ENCODE data around the gene ATP13A2.

Gene ATP13A2

GRCh38 chr1:17028662-17029188 lies 17.0 kb upstream of the ATP13A2 start:
- no peak for DNase-seq (ENCODE audit: low spot score)

DNA sequence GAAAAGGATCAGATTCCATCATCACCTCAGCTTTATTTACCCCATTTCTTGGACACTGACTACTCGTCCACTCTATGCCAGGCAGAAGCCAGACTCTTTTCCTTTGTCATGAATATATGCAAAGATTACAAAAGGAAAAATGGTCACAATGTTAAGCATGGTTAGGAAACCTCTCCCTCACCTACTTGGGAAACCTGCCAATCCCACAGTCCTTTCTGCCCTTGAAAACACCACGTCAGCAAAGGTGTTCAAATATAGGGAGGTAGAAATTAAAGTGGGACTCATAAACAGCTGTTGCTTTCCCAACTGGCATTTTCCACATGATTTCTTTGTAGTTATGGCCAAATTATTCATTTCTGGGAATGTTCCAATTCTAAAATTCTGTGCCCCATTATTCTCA lies 16.2 kb upstream of the ATP13A2 start:
- no peak for DNase-seq (ENCODE audit: low spot score)

GRCh38 chr1:17027403-17027802 lies 15.7 kb upstream of the ATP13A2 start:
- no peak for DNase-seq (ENCODE audit: low spot score)

GRCh38 chr1:17024721-17025120 lies 13.0 kb upstream of the ATP13A2 start:
- no peak for DNase-seq (ENCODE audit: low spot score)

DNA sequence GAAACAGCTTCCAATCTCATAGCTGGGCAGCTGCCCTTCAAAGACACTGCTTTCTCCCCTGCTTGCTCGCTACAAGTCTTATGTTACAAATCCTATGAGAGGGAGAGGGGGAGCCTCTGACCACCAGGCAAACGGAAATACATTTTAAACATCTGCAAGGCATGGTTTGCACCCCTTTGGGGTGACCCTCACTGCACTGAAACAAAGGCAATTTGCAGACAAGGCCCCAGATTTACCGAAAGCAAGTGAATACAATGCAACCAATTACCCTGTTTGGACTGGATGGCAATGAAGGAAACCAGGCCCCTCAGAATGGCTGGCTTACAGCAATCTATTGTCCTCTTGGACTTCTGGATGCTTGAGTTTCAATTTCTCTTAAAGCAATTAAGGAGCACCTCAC lies 11.8 kb upstream of the ATP13A2 start:
- no peak for DNase-seq (ENCODE audit: low spot score)

GRCh38 chr1:17023102-17023501 lies 11.4 kb upstream of the ATP13A2 start:
- no peak for DNase-seq (ENCODE audit: low spot score)

GRCh38 chr1:17021896-17022295 lies 10.2 kb upstream of the ATP13A2 start:
- no peak for DNase-seq (ENCODE audit: low spot score)

DNA sequence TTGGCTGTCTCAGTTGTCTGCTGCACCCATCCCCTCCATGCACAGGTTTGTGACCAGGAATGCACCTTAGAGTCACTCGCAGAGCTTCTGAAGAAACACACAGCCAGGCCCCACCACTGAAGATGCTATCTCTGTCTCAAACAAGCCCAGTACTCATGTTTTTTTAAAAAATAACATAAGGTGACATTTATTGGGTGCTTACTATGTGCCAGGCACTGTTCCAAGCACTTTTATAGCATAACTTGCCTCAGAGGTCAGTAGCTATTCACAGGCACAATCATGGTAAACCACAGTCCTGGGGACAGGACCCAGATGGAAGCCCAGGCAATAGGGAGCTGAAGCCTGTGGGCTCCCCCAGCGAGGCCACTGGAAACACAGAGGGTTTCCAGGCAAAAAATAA lies 8.8 kb upstream of the ATP13A2 start:
- DNase-seq (ENCODE audit: low spot score) = no peak

DNA sequence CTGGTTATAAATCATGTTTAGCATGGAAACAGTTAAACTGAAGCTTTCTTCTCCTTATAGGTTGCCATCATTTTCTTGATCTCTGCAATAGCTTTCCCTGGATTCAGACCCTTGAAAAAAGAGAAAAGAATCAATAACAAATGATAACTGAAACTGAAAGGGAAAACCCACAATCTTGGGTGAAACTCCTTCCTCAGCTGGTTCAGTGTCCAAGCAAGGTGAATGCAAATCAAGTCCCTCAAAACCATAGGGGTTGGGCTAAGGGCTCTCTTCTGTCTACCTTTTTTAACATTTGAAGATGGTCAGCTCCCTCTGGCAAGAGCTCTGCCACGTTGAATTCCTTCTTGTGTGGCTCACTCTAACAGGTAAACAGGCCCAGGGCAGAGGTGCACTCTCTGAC lies 7.1 kb upstream of the ATP13A2 start:
- DNase-seq (ENCODE audit: low spot score) = no peak

GRCh38 chr1:17017435-17017834 lies 5.7 kb upstream of the ATP13A2 start:
- no peak for DNase-seq (ENCODE audit: low spot score)

DNA sequence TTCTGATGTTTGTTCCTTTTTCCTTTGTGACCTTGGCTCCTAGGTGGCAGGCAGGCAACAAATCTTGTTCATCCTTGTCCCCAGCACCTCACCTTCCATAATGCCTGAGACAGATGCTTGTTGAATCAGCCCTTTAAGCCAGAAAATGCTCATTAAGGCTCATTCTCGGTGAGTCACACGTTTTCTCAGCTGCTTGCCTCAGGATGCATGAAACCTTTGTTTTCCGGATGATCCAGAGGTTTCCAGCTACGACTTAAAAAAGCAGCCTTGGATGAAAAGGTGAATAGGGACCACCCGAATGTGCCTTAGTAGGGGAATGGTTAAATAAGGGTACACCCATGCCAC lies 4.6 kb upstream of the ATP13A2 start:
- DNase-seq (ENCODE audit: low spot score) = no peak

DNA sequence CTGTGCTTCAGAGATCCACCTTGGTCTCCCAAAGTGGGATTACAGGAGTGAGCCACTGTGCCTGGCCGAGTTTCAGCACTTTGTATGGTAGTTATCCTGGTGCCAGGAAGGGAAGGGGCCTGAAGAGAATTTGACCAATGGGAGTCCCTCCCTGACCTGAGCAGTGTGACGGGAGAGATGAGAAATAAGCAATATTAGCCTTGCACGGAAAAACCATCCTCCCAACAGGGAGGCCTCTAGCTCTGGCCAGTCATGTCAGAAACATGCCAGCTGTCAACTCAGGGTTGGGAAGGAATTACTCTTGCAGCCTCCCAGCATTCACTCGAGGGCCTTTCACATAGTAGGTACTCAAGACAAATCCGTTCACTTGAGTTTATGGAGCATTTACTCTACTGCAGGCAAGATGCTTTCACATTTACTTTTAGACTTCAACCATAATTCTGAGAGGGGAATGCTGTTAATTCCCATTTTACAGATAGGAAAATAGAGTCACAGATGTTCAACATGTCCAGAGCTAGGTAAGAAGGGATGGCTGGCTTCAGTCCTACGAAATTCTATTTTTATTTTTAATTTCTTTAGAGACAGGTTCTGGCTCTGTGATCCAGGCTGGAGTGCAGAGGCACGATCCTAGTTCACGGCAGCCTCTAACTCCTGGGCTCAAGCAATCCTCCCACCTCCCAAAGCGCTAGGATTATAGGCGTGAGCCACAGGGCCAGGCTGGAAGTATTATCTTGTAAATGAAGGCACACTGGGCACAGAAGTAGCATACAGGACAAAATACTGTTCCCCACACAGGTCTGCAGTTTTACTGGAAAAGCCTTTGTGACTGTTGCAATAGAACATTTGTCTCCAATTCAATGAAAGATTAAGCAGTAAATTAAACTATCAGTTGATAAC lies 3.2 kb upstream of the ATP13A2 start:
- DNase-seq (ENCODE audit: low spot score) = no peak

- no peak for DNase-seq (ENCODE audit: low spot score)
Measured at GRCh38 chr1:17013491-17014320, 2.0 kb upstream of the ATP13A2 start.

DNA sequence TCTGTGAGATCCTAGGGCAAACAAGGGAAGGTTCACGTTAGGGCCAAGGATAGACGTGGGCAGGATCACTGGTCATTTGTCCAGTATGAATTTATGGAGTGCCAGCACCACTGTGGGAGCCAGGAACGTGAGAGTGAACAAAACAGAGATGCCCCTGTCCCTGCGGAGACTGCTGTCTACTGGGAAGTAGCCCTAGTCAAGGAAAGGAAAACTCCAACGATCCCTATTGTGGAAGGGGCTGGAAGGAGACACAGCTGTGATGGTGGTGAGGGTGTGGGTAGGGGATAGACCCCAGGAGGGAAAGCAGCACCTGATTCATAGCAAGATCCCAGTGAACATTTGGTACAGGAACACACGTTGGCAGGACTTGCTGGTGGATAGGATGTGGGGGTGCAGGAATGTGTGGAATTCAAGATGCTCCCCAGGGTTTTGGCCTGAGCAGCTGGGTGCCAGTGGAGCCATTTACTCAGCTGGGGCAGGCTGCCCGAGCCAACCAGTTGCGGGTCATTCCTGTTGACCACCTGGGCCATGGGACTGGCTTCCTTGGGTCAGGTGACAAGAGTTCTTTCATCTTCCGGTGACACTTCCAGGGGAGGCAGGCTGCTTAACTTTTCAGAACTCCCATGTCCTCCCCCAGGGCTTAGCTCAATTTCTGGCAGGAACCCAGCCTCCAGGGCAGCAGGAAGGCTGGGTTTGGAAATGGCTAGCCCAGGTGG lies 1.2 kb upstream of the ATP13A2 start:
- no peak for DNase-seq (ENCODE audit: low spot score)

GRCh38 chr1:17011092-17011438 lies 663 bp downstream of the ATP13A2 start:
- DNase-seq (ENCODE audit: low spot score) = no peak

DNA sequence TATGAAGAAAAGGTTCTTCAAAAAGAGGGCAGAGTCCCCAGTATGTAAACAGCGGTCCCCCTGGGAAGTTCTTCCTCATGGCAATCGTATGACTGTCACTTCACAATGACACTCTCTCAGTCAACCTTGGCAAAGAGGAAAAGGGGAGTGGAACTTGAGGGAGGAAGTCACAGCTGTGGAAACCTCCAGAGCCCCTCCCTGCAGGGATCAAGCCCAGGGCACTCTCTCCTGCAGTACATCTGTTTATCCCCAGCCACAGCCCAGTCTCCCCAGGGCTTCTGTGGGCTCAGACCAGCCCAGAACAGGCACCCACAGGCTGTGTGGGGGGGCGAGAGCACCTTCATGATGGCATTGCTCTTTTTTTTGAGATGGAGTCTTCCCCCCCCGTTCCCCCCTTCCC lies 2.0 kb downstream of the ATP13A2 start:
- no peak for DNase-seq (ENCODE audit: low spot score)

GRCh38 chr1:17008208-17008855 lies 3.4 kb downstream of the ATP13A2 start:
- no peak for DNase-seq (ENCODE audit: low spot score)

DNA sequence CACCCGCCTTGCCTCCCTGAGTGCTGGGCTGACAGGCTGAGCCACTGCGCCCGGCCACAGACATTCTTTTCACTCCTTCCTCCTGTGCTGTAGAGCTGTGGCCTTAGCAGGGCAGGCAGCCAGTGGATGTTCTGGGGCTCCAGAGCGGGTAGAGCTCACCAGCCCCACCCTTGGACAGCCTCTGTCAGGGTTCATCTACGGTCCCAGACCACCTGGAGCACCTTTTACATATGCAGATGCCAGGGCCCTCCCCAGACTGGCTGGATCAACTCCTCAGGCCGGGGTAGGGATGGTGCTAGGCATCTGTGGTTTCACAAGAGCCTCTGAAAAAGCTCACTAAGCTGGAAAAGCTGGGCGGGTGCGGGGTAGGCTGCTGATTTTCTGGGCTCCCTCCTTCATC lies 4.6 kb downstream of the ATP13A2 start:
- no peak for DNase-seq (ENCODE audit: low spot score)

GRCh38 chr1:17005365-17005740 lies 6.4 kb downstream of the ATP13A2 start:
- no peak for DNase-seq (ENCODE audit: low spot score)

DNA sequence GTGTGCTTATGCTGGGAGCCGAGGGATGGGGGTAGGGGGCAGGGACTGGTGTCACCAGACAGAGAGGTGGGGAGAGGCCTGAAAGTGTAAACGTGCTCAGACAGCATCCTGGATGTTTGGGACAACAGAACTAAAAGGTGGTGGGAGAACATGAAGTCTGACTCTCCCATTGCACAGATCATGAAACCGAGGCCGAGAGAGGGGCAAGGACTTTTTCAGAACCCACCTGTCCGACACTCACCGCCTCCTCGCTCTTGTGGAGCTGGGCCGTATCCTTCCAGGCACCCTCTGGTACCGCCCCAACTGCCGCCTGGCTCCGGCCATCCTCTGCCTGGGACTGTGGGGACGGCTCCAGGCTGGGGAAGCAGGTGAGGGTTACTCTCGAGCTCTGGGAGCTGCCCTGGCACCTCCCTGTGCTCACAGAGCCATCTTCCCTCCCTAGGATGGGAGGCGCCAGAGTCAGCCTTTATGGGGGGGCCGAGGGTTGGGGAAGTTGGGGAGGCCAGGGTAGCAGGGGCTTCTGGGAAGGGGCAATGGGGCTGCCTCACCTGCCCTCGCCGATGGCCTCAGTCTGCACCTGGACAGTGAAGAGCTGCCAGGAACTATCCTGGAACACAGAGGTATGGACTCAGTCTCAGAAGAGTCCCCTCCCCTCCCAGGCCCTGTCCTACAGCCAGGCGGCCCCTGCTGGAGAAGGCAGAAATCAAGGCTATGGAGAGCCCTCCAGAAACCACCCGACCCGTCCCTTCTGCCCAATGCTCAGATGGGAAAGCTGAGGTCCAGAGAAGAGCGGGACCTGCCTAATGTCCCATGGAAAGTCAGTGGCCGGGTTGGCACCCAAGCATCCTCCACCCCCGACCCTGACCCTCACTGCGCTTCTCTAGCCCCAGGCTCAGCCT lies 7.0 kb downstream of the ATP13A2 start:
- no peak for DNase-seq (ENCODE audit: low spot score)

GRCh38 chr1:17002524-17002902 lies 9.2 kb downstream of the ATP13A2 start:
- no peak for DNase-seq (ENCODE audit: low spot score)

All from HuH-7 (cell line).